Measurements from ENCODE around the gene HOXD8.

HOXD8 gene

GRCh38 chr2:176117162-176117822 is 12.2 kb upstream of the HOXD8 start:
- no peak for DNase-seq (ENCODE audit: low spot score)

DNA sequence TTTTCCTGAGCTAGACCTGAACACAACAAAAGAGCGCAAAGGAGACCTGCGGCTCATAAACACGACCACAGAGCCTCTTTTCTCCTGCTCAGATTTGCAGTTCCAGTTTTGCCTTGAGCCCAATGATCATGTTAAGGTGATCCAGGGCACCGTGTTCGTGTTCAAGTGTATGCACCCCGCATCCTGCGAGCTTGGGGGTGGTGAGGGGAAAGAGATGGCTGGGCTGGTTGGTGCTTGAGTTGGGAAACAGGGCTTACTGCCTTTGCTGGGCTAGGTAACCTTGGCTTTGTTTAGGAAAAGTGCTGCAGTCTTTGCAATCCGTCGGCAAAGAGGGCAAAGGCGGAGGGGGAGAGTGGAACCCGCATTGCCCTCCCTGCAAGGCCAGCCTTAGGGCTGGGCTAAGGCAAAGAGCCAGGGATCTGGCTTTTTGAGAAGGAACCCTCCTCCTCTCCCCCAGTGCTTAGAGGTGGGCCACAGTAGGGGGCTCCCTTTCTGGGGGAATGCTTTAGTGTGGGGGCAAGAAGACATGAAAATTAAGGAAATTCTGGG is 11.6 kb upstream of the HOXD8 start:
- no peak for DNase-seq (ENCODE audit: low spot score)

- no peak for DNase-seq (ENCODE audit: low spot score)
Measured at GRCh38 chr2:176118601-176119339, 10.7 kb upstream of the HOXD8 start.

DNA sequence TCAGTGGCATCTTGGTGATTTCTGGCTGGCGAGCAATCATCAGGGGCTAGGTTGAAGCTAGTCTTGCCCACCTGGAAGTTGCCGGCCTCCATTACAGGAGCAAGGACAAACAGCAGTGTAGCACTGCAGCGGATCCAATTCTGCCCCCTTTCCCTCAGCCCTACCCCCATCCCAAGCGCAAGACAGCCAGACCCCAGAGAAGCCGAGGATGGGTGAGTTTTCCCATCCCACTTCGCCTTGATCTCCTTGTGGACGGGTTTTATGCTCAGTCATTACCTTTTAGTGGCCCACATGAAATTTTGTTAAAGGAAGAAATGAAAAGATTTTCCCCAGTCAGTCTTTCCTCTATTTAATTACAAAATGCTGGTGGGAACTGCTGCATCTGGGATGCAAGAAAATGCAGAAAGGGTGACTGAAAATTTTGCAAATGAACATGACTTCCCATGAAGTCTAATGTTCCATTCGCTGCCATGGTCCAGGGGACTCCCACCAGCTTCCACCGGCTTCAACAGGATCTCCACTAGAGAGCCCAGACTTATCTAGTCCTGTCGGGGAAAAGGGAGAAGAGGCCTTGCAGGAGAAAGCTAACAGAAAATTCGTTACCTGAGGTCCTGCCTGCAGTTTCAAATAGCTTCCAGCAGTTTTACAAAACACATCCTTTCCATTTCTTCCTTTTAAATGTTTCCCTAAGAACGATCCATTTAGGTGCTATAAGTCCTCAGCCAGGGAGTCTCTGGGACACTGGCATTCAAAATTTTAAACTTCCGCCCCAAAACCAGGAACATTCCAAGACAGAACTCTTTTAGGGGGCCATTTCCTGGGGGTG is 8.9 kb upstream of the HOXD8 start:
- DNase-seq (ENCODE audit: low spot score) = no peak

- DNase-seq (ENCODE audit: low spot score) = no peak
Measured at GRCh38 chr2:176121190-176122051, 8.1 kb upstream of the HOXD8 start.

DNA sequence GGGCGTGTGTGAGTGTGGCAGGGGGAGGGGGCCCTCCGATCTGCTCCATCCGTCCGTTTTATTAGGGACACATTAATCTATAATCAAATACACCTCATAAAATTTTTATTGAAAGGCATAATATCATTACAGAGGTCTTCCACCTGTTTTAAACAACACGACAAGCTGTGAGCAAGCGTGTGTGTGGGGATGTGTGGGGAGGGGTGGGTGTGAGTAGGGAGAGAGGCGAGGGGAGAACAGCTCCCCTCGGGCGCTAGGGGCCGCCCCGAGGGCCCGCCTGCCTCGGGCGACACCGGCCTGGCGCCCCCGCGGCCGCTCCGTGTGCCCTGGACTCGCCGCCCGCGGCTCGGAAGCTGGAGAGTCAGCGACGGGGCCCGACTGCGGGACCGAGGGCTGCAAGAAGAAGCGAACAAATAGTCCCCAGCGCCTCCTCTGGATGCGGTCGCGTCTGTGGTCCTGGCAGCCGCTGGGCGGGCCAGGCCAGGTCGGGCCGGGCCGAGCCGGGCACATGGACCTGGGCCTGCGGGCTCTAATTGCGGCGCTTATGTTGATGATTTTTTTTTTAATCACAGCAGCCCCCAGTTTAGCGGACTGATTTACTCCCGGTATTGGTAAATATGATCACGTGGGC is 7.3 kb upstream of the HOXD8 start:
- peak; percentile 54 for DNase-seq (ENCODE audit: low spot score)

DNA sequence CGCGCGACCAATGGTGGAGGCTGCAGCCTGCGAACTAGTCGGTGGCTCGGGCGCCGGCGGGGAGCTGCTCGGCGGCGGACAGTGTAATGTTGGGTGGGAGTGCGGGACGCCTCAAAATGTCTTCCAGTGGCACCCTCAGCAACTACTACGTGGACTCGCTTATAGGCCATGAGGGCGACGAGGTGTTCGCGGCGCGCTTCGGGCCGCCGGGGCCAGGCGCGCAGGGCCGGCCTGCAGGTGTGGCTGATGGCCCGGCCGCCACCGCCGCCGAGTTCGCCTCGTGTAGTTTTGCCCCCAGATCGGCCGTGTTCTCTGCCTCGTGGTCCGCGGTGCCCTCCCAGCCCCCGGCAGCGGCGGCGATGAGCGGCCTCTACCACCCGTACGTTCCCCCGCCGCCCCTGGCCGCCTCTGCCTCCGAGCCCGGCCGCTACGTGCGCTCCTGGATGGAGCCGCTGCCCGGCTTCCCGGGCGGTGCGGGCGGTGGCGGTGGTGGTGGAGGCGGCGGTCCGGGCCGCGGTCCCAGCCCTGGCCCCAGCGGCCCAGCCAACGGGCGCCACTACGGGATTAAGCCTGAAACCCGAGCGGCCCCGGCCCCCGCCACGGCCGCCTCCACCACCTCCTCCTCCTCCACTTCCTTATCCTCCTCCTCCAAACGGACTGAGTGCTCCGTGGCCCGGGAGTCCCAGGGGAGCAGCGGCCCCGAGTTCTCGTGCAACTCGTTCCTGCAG is 6.7 kb upstream of the HOXD8 start, which contains the start of gene HOXD9:
Gene HOXD9, plus strand, starts transcription at position 37 of the 728 bp plus-strand sequence. Its CDS starts 50 bp downstream, at position 87.
- DNase-seq (ENCODE audit: low spot score) = peak; percentile 86

DNA sequence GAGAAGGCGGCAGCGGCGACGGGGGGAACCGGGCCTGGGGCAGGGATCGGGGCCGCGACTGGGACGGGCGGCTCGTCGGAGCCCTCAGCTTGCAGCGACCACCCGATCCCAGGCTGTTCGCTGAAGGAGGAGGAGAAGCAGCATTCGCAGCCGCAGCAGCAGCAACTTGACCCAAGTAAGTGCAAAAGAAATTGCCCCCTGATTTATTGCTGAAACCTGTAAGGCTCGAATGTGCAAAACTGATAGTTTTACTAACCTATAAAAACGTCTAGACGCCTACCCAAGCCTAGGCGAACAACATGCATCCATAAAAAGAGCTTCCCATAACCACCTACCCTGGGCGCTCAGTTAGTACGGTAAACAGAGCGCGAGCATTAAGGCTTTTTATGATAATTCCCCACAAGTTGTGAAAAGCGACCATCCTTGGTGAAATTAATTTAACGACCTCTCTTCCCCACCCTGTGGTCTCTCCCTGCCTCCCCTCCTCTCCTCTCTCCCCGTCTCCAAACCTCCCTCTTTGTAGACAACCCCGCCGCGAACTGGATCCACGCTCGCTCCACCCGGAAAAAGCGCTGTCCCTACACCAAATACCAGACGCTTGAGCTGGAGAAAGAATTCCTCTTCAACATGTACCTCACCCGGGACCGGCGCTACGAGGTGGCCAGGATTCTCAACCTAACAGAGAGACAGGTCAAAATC is 5.9 kb upstream of the HOXD8 start:
- no peak for DNase-seq (ENCODE audit: low spot score)

DNA sequence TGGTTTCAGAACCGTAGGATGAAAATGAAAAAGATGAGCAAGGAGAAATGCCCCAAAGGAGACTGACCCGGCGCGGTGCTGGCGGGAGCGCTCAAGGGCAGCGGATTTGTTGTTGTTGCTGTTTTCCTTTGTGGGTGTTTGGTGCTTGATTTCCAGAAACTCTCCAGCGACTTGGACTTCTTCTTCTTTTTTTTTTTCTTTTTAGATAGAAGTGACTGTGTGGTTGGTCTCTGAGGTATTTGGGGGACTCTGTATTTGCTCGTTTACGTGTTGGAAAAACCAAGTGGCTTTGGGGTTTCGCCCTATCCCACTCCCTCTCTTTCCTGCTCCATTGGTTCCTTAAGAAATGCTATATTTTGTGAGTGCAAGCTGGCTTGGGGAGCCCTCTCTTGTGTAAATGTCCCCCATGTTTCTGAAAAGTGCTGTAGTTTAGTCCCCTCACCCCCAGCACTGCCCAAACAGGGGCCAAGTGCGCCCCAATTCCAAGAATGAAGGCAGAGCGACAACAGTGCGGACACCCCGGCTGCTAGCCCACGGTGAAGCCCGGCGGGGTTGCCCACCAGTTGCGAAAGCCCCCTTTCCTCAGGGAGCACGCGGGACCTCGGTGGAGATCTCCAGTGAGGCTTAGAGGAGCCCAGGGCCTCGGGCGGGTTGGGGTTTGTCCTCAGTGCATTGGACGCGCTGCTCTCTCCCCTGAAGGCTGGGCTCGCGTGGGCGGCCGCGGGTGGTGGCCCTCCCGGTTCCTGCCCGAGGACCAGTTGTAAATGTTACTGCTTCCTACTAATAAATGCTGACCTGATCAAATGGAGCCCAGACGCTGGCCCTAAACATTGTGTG is 5.2 kb upstream of the HOXD8 start:
- no peak for DNase-seq (ENCODE audit: low spot score)

DNA sequence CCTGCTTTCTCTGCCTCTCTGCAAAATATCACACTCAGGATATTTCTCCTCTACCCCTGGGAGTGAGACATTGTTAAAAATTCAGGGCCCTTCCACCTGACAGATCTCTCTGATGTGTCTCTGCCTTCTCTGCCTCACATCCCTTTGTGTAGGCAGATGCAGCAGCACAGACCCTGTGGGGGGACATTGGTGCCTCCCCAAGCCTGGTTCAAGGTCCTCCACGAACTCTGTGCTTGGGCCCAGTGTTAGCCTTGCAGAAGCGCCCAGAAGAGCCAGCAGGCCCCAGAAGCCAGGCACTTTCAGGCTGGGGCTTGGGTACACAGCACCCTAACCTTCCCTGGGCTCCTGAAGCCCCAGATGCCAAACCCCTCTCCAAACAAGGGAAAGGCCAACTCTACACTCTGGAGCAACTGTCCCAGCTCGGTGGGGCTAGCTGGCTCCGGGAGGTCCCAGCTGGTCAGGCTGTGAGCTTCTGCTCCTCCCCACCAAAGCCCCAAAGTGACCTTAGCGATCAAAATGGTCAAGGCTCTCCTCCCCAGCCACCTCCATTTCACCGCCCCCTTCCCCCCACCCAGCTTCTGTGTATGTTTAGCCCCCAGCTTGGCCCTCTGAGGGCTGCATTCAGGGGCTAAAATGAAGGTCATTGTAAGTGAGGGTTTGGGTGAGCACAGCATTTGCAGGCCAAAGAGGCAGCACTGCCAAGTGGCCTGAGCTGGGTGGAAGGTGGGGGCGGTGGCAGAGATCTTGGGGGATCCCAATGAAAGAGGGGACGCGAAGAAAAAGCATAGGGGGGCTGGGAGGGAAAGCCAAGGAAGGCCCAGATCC is 4.3 kb upstream of the HOXD8 start:
- DNase-seq (ENCODE audit: low spot score) = no peak

GRCh38 chr2:176125772-176126054 is 3.8 kb upstream of the HOXD8 start:
- DNase-seq (ENCODE audit: low spot score) = no peak

GRCh38 chr2:176126929-176127773 is 2.4 kb upstream of the HOXD8 start:
- DNase-seq (ENCODE audit: low spot score) = peak; percentile 56

DNA sequence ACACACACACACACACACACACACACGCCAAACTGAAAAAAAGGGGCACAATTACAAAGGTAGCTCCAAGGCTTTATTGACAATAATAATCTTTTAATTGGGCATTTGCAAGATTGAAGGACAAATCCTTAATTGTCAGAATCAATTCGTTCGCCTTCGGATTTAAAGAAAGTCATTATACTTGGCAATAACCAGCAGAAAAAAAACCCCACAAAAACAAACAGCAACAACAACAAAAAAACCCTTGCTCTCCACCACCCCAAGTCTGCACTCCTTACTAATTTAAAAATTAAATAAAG is 1.8 kb upstream of the HOXD8 start:
- DNase-seq (ENCODE audit: low spot score) = no peak

- no peak for DNase-seq (ENCODE audit: low spot score)
Measured at GRCh38 chr2:176128172-176128981, 1.1 kb upstream of the HOXD8 start.

- DNase-seq (ENCODE audit: low spot score) = no peak
Measured at GRCh38 chr2:176129813-176130146, 275 bp downstream of the HOXD8 start.

DNA sequence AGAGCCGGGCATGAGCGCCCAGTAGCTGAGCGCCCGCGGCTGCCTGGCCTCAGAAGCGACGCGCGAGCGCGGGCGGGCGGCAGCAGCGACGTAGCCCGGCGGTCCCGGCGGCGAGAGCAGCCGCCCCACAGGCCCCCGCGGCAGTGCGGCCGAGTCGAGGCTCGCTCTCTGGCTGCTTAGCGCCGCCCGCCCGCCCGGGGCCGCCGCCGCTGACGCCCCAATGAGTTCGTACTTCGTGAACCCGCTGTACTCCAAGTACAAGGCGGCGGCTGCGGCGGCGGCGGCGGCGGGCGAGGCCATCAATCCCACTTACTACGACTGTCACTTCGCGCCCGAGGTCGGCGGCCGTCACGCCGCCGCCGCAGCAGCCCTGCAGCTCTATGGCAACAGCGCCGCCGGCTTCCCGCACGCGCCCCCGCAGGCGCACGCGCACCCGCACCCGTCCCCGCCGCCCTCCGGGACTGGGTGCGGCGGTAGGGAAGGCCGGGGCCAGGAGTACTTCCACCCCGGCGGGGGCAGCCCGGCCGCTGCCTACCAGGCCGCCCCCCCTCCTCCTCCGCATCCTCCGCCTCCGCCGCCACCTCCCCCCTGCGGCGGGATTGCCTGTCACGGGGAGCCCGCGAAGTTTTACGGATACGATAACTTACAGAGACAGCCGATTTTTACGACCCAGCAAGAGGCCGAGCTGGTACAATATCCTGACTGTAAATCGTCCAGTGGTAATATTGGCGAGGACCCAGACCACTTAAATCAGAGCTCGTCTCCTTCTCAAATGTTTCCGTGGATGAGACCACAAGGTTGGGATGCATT is 847 bp downstream of the HOXD8 start:
- DNase-seq (ENCODE audit: low spot score) = peak; percentile 66

Data from AG08395 (cell line).